ENCODE measurements around the gene EGLN3. TPM values are rescaled to one million over a fixed set of nuclear protein-coding genes. Genes with fewer than 3 reads are reported as not detected.

EGLN3 gene
- total RNA-seq, 1 experiment from 2014 or later, result 9.5 TPM

- DNase-seq, result no peak
- H3K4me1 Mint-ChIP-seq (ENCODE audit: low read depth, unreplicated experiment), result peaks cover 10% of the 10 kb centered on the region
- no peak for TF ChIP-seq CTCF (IDR thresholded peaks at IDR 0.05; ENCODE audit: insufficient read depth in 1 of 2, low read depth in 1 of 2, low read length in 1 of 2, severe bottlenecking in 1 of 2, unreplicated experiment in 1 of 2)
- H3K27me3 ChIP-seq (replicated peaks; ENCODE audit: control insufficient read depth, insufficient read depth, low read length), result no peaks in the 10 kb centered on the region
- no peak overlapping the region for H3K4me3 Mint-ChIP-seq (ENCODE audit: unreplicated experiment)
- peaks cover 9% of the 10 kb centered on the region for H3K4me1 ChIP-seq
- H3K27me3 Mint-ChIP-seq (ENCODE audit: insufficient read depth, unreplicated experiment), result no peaks in the 10 kb centered on the region
- no TSS peak for BruUV-seq (replicated peaks)
- peaks cover 6% of the 10 kb centered on the region for H3K36me3 Mint-ChIP-seq (ENCODE audit: insufficient read depth, unreplicated experiment)
- no peaks in the 10 kb centered on the region for H3K9me3 Mint-ChIP-seq (ENCODE audit: unreplicated experiment)
- intact Hi-C loops (cut with micrococcal nuclease; ENCODE audit: unreplicated experiment), result no loop called here
- ChIA-PET POLR2A (interaction anchor here (0.6 kb wide), 1 partner anchor 37 kb away, joined by 3 read pairs; no protein-coding TSS in a partner anchor), CTCF (no interaction called here)
- H3K27ac Mint-ChIP-seq (ENCODE audit: unreplicated experiment), result no peak overlapping the region
- H3K36me3 ChIP-seq (ENCODE audit: control insufficient read depth, insufficient read depth, low read length), result no peaks in the 10 kb centered on the region
- H3K9me3 ChIP-seq, result no peaks in the 10 kb centered on the region
- no peak overlapping the region for H3K4me3 ChIP-seq (ENCODE audit: low read depth, low read length)
These were observed 4.0 kb downstream of the EGLN3 start for GRCh38 chr14:33946679-33947476.

GRCh38 chr14:33945210-33946088, 5.4 kb downstream of the EGLN3 start:
- Histone ChIP-seq H3K9me3 (no peaks in the 10 kb centered on the region), H3K27me3 (replicated peaks; ENCODE audit: control insufficient read depth, insufficient read depth, low read length) (no peaks in the 10 kb centered on the region), H3K4me3 (ENCODE audit: low read depth, low read length) (no peak overlapping the region), H3K36me3 (ENCODE audit: control insufficient read depth, insufficient read depth, low read length) (no peaks in the 10 kb centered on the region), H3K4me1 (peaks cover 2% of the 10 kb centered on the region; the same call in 1 of the 2 replicates)
- ChIA-PET POLR2A (no interaction called here), CTCF (no interaction called here)
- Mint-ChIP-seq H3K4me1 (ENCODE audit: low read depth, unreplicated experiment) (peaks cover 10% of the 10 kb centered on the region), H3K4me3 (ENCODE audit: unreplicated experiment) (no peak overlapping the region), H3K27ac (ENCODE audit: unreplicated experiment) (peak overlapping the region; percentile 14), H3K9me3 (ENCODE audit: unreplicated experiment) (no peaks in the 10 kb centered on the region), H3K27me3 (ENCODE audit: insufficient read depth, unreplicated experiment) (no peaks in the 10 kb centered on the region), H3K36me3 (ENCODE audit: insufficient read depth, unreplicated experiment) (peaks cover under 1% of the 10 kb centered on the region)
- no peak for DNase-seq
- no peak for TF ChIP-seq CTCF (IDR thresholded peaks at IDR 0.05; ENCODE audit: insufficient read depth in 1 of 2, low read depth in 1 of 2, low read length in 1 of 2, severe bottlenecking in 1 of 2, unreplicated experiment in 1 of 2)
- BruUV-seq (replicated peaks), result no TSS peak
- intact Hi-C loops (cut with micrococcal nuclease; ENCODE audit: unreplicated experiment), result no loop called here

- H3K4me1 ChIP-seq, result peaks cover 10% of the 10 kb centered on the region
These were observed 7.6 kb downstream of the EGLN3 start for GRCh38 chr14:33943096-33943883.

More at GRCh38 chr14:33943096-33943883, 7.6 kb downstream of the EGLN3 start:
- H3K4me3 Mint-ChIP-seq (ENCODE audit: unreplicated experiment), result no peak overlapping the region
- intact Hi-C loops (cut with micrococcal nuclease; ENCODE audit: unreplicated experiment), result no loop called here
- CTCF ChIA-PET, result no interaction called here
- Histone ChIP-seq H3K27me3 (replicated peaks; ENCODE audit: control insufficient read depth, insufficient read depth, low read length) (no peaks in the 10 kb centered on the region), H3K36me3 (ENCODE audit: control insufficient read depth, insufficient read depth, low read length) (no peaks in the 10 kb centered on the region), H3K9me3 (no peaks in the 10 kb centered on the region), H3K4me3 (ENCODE audit: low read depth, low read length) (no peak overlapping the region)
- H3K27ac Mint-ChIP-seq (ENCODE audit: unreplicated experiment), result no peak overlapping the region
- DNase-seq, result no peak
- no peaks in the 10 kb centered on the region for H3K27me3 Mint-ChIP-seq (ENCODE audit: insufficient read depth, unreplicated experiment)
- POLR2A ChIA-PET, result no interaction called here
- no peak for TF ChIP-seq CTCF (IDR thresholded peaks at IDR 0.05; ENCODE audit: insufficient read depth in 1 of 2, low read depth in 1 of 2, low read length in 1 of 2, severe bottlenecking in 1 of 2, unreplicated experiment in 1 of 2)
- no peaks in the 10 kb centered on the region for H3K36me3 Mint-ChIP-seq (ENCODE audit: insufficient read depth, unreplicated experiment)
- no TSS peak for BruUV-seq (replicated peaks)
- H3K9me3 Mint-ChIP-seq (ENCODE audit: unreplicated experiment), result no peaks in the 10 kb centered on the region
- H3K4me1 Mint-ChIP-seq (ENCODE audit: low read depth, unreplicated experiment), result no peaks in the 10 kb centered on the region

Measured in Caco-2 (cell line).